IPS DF 4.7 (cell line): Measurements from ENCODE around the gene NGEF.
"Not testable (repeated sequence)": the region's sequence is repeated elsewhere in the genome, so short reads cannot be mapped to it uniquely, and the experiment has no call there.

Source experiments
- DNase-seq: peaks from one replicate; pipeline ENCODE4 v3.0.0-alpha.2; 2013; ENCODE audit warnings: low spot score; ENCODE audit errors: extremely low read depth

Gene NGEF

DNA sequence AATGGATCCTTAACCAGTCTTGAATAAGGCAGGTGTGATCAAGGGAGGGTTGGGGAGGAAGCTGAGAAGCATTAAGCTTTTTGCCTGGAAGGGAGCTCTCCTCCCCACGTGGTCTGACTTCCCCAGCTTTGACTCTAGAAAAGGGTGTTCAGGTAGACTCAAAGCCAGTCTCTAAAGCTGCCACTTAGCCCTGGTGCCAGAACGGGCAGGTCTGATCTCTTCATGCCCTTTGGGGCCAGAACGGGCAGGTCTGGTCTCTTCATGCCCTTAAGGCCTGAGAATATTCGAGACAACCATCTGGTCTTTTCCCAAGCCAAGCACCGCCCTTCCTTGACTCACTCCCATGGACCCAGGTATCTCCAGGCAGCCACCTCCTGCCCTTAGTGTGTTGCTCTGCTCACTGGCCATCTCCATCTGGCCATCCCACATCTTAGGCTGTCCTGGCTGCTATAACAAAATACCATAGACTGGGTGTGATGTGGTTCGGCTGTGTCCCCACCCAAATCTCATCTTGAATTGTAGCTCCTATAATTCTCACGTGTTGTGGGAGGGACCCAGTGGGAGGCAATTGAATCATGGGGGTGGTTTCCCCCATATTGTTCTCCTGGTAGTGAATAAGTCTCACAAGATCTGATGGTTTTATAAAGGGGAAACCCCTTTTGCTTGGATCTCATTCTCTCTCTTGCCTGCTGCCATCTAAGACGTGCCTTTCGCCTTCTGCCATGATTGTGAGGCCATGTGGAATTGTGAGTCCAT is 83.6 kb downstream of the NGEF start:
- DNase-seq, result no peak

DNA sequence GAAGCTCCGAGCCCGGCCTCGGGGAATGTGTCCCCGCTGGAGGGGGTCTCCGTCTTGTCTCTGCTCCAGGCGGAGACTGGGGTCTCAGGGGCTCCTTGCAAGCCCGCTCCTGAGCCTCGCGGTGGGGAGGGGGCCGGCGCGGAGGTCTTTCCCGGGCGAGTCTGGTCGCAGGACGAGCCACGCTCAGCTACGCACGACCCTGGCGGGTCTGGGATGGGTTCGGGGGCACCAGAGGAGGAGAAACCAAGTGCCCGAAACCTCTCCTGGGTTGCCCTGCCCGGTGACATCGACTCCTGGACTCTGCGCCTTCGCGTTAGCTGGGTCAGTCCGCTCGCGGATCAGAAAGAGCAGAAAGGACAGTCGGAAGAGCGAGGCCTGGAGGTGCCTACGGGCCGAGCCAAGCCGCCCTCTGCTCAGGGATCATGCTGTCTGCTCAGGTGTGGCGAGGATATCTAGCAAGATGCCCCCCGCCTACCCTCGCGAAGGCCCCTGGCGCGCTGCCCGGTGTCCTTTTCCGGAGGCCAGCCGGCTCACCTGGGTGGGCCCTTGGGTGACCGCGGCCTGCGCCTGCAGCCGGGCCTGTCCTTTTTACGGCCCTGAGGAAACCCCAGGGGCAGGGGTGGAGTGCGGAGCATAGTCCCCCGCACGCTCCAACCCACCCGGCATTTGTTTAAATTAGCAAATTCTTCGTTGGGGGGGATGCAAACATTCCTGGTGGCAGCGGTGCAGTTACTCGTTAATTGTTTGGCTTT is 84.3 kb downstream of the NGEF start:
- DNase-seq, result no peak

DNA sequence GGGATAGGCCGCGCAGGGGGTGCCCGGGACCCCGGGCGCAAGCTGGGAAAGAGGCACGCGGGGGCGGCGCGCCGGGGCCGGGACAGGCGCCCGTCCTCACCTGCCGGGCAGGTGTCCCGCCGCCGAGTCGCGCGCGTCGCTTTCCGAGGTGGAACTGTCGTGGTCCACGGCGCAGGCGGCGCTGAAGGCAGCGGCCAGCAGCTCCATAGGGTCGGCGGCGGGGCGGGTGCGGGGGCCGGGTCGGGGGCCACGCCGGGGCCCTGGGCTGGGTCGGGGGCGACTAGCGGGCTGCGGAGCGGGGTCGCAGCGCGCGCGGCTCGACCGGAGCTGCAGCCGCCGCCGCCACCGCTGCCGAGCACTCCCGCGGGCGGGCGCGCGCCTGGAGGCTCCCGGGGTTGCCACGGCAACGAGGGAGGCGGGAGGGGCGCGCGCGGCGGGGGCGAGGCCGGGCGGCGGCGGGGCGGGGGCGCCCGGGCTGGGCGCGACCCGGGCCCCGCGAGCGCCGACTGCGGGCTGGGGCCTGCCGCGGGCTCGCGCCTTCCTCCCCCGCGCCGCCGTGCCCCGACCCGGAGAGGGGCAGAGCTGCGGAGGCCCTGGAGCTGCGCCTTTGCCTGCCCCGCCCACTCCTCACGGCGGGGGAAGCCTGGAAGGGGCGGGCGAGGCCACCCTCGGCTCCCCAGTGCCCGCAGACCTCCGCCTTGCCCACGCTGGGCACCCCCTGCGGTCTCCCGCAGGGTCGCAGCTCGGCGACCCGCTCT is 85.1 kb downstream of the NGEF start:
- DNase-seq, result no peak

DNA sequence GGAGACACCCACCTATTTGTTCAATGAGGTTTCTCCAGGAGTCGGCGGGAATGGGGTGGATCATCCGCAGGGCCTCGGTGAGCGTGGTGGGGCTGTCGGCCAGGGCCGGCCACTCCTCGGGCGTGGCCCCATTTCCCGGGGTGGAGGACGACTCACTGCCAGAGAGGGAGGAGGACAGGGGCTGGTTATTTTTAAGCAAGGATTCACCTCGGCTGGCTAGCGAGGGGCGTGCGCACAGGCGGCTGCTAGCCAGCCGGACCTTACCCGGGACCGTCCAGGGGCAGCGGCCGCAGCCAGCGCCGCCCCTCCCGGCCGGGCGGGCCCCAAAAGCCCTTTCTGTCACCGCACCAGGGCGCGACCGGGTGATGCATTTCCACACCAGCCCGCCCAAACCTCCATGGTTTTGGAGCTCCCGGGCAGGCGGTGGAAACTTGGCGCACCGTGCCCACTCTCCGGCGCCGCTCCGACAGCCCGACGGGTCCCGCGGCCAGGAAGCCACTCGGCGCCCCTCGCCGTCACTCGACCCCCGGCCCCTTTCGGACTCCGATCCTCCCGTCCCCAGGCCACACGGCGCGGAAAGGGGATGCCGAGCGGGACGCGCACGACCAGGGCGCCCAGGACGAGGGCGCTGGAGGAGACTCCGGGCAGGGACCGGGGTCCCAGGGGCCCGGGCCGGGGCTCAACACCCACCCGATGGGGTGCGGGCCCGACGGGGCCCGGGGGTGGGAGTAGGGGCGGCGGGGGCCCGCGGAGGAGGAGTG is 85.8 kb downstream of the NGEF start:
- DNase-seq, result no peak

DNA sequence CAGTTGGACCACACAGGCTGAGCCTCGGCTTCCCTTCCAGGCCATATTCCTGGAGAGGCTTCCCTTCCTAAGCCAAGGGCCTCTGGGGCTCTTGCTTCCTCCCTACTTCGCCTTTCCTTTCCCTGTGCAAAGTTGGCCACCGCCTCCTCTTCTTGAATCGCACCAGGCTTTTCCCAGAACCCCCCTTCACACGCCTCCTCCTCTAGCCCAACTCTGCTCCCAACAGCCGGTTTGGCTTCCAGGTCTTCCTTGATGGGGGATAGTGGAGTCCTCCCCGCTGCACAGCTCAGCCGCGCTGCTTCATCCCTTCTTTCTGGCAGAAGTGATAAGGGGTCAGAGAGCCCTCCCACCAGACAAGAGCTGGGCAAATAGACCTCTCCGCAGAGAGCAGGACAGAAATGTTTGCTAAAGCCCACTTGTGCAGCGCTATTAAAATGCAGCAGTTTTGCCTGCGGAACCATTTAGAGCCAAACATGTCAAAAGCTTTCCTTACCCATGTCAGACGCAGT is 86.6 kb downstream of the NGEF start:
- no peak for DNase-seq

DNA sequence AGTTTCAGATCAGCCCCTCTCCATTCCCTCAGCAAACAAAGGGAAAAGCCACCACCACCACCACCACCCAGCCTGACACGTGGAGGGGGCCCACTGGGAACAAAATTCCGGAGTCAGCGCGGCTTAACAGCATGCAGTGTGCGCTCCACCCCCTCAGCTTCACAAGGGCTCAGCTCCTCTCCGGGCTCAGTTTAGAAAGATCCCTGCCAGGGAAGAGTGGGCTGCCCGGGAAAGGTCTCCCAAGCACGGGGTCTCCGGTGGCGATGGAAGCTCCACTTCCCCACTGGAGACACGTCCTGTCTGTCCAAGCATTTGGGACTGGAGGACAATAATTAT is 87.3 kb downstream of the NGEF start:
- no peak for DNase-seq

DNA sequence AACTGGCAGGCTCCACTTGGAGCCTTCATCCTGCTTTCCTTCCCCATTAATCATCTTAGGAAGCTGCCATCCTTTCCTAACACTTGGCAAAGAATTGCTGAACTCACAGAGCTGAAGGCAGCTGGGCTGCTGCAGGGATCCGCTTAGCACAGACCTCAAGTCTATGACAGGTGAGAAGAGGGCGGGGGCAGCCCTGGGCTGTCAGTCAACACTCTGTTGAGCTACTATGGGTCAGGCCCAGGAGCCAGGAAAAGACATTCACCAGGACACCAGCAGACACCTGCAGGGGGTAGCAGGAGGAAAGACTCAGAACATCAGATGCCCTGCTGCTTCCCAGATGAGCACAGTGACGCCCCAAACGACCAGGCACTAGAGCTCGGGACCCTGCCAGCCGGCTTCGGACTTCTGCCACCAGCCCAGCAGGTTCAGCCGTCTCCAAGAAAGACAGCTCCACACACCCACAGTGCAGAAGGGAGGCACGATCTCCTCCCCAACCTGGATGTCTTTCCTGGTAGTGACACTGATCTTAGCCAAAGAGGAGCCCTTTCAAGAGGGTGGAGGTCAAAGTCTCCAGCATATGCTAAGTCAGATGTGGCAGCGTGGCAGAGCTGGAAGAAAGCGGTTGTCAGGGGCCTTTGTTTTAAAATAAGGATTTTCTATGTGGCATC is 87.8 kb downstream of the NGEF start:
- DNase-seq, result no peak

DNA sequence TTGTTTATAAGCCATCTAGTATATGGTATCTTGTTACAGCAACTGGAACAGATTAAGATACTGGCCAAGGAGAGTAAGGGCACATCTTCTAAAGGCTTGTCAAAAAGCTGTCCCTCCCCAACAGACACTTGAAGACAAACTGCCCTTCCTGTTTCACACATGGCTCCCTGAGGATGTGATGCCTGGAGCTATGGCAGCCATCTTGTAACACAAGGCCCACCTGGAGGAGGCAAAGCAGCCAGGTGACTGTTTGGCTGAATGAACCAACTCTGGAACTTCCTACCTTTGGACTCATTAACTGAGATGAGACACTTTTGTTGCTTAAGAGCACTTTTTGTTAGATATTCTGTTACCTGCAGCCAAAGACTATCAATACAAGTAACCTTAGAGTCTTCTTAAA is 88.6 kb downstream of the NGEF start:
- no peak for DNase-seq

DNA sequence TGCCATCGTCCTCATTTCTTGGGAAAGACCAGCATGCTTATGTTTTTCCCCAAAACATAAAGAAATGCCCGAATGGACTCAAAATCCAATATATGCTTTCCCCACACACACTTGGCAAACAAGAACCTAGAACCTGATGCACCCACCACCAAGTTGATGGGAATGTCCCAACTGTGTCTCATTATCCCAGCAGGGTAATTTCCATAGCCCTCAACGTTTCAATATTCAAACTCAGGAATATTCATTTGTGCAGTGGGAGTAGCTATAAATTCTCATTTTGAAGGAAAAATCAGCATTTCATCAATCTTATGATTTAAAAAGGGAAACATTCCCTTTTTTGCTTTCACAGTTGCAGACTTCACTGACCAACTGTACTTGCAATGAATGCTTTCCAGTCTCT is 92.3 kb downstream of the NGEF start:
- DNase-seq, result no peak

DNA sequence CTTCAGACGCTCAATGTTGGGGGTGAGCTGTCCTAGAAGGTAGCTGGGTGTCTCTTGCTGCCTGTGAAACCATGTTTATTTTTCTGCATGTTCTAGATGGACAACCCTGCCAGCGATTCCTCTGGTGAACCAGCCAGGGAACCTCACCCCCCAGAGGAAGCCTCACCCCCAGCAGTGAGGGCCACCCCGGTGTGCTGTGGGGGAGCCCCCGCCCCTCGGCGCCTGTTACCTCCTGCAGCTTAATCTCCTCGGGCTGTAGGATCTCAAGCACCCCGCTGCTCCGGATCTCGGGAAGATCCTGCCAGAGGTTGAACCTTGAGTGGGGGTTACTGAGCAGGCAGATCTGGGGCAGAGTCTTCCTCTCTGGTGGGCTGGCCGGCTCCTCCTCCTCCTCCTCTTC is 93.0 kb downstream of the NGEF start:
- DNase-seq, result no peak

DNA sequence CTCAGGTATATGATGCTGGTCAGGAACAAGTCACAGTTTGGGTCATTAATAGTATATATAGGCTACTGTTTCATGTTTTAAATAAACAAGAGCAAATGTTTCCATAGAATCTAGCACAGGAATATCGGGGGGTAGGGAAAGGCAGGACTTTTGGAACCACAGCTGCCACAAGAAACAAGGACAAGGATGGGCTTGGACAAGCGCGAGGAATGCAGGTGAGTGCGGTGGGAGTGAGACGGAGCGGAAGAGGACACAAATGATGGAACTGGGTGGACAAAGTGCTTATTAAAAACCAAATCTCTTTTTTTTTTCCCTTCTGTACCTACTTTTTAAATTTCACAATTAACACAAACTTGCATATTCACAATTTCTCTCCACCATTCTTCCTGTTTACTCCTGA is 93.9 kb downstream of the NGEF start:
- no peak for DNase-seq

DNA sequence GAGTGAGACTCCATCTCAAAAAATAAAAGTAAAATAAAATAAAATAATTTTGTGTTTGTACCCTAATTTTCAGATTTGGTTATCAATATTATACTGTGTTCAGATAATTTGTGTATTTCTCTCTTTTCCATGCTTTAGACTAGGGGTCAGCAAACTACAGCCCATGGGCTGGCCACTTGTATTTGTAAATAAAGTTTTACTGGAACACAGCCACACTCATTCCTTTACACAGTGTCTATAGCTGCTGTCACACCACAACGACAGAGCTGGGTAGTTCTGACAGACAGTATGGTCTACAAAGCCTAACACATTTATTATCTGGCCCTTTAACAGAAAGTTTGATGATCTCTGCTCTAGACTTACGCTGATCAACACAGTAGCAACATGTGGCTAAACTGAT is 99.2 kb downstream of the NGEF start:
- DNase-seq, result no peak

DNA sequence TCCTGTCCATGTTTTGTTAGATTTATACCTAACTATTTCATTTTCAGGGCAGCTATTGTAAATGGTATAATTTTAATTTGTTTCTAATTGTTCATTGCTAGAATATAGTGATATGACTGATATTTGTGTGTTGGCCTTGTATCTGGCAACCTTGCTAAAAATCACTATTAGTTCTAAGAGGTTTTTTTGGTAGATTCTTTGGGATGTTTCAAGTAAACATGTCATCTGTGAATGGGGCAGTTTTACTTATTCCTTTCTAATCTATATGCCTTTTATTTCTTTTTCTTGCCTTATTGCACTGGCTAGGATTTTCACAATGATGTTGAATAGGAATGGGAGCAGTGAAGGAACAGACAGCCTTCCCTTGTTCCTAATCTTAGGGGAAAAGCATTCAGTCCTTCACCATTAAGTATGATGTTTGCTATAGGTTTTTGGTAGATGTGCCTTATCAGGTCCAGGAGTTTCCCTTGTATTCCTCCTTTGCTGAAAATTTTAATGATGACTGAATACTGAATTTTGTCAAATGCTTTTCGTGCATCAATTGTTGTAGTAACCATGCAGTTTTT is 101.3 kb downstream of the NGEF start:
- no peak for DNase-seq

DNA sequence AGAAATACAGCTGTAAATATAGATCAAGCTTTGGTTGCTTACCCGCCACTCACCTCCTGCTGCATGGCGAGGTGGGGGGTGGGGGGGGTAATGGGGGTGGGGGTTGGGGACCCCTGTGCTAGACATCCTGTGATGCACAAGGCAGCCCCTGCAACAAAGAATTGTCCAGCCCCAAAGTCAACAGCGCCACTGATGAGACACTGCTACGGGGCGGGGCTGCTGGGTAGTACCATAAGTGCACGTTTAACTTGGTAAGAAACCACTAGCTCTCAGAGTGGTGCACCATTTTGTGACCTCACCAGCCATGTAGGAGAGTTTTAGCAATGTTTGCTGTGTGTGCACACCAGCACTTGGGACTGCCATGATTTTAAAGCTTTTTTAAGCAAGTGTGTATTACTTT is 102.7 kb downstream of the NGEF start:
- DNase-seq, result no peak

DNA sequence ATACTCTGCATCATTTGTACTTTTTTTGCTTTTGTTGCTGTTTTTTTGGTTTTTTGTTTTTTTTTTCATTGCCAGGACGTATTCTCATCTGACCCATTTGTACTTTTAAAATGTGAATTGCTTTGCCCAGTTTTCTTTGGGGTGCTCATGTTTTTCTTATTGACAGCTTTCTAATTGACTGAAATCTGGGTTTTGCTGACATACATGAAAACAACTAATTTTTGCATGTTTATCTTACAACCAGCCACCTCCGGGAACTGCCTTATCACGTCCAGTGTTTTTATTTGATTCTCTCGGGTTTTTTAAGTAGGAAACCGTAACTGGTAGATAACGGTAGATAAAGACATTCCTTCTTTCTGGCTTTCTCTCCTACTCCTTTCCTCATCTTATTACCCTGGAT is 104.4 kb downstream of the NGEF start:
- DNase-seq, result no peak

DNA sequence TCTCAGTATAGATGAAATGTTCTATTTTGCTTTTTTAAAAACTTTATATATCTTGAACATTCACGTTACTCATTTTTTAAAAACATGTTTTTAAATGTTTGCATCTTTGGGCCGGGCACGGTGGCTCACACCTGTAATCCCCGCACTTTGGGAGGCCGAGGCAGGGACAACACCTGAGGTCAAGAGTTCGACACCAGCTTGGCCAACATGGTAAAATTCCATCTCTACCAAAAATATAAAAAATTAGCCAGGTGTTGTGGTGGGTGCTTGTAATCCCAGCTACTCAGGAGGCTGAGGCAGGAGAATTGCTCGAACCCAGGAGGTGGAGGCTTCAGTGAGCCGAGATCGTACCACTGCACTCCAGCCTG is 105.4 kb downstream of the NGEF start:
- DNase-seq, result not testable (repeated sequence)

DNA sequence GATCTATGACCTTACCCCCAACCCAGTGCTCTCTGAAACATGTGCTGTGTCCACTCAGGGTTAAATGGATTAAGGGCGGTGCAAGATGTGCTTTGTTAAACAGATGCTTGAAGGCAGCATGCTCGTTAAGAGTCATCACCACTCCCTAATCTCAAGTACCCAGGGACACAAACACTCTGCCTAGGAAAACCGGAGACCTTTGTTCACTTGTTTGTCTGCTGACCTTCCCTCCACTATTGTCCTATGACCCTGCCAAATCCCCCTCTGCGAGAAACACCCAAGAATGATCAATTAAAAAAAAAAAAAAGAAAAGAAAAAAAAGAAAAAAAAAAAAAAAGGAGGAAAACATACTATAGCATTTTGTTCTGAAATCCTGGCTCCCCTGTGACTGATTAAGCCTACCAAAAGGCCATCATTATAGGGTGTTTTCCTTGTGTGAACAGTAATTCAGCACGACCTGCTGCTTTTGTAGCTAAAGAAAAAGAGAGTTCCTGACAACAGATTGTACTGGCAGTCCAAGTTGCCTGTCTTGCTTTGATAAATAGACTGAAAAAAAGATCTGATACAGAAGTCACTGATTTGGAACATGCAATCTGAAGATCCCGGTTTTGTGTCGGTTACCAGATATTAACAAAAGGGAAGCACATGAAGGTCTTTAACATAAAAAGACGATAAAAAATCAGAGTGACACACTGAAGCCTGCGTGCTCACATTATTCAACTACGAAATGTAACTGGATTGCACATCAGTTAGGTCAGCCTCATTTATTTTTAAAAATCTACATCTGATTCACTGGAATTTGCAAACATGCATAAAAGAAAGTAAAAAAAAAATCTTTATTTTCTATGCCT is 106.0 kb downstream of the NGEF start:
- not testable (repeated sequence) for DNase-seq

DNA sequence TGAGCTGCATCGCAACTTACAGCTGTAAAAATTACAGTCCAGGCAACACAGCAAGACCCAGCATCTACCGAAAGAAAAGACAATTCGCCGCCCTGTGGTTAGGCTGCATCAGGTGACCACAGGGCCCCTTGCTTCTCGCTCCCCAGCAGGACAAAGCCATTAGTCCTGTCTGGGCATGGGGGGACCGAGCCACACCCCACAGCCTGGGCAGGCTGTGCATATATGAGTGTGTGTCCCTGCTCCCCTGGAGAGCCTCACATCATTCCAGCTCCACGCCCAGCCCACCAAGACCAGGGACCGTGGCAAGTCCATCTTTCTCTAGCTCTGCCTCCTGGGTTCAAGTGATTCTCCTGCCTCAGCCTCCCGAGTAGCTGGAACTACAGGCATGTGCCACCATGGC is 109.1 kb downstream of the NGEF start:
- DNase-seq, result no peak

DNA sequence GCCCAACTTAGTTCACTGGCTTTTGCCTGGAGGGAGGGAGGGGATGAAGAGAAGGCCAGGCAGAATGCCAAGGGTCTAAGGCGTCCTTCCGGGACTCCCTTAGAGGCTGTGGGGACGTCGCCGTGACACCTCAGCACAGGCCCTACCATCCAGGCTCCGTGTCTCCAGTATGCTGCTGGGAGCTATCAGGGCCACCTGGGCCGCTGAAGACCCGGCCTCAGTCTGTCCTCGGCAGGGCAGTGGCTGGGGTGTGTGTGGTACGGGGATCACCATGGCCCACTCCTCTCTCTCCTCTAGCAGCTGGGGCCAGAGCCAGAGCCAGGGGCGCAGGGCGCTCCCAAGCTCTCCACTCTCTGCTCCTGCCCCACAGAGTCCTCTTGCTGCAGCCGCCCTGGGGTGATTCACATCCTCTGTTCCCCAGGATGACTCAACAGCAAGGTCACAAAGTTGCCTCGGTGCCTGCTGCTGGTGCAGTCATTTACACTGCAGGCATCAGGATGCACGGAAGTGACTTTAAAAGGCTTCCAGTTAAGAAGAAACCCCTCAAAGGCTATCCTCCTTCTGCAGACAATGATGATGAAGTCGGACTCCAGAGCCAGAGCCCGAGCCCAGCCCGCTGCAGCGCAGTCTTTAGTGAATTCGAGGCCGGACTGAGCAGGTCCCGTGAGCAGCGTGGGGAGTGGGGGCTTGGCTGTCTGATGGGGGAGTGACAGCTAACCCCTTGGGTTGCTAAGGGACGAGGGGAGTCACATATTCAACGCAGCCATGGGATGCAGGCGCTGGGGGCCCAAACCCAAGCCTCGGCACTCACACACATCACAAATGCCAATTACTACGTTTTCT is 111.1 kb downstream of the NGEF start:
- no peak for DNase-seq
